ENCODE data around the gene FBXL17.

The FBXL17 gene

DNA sequence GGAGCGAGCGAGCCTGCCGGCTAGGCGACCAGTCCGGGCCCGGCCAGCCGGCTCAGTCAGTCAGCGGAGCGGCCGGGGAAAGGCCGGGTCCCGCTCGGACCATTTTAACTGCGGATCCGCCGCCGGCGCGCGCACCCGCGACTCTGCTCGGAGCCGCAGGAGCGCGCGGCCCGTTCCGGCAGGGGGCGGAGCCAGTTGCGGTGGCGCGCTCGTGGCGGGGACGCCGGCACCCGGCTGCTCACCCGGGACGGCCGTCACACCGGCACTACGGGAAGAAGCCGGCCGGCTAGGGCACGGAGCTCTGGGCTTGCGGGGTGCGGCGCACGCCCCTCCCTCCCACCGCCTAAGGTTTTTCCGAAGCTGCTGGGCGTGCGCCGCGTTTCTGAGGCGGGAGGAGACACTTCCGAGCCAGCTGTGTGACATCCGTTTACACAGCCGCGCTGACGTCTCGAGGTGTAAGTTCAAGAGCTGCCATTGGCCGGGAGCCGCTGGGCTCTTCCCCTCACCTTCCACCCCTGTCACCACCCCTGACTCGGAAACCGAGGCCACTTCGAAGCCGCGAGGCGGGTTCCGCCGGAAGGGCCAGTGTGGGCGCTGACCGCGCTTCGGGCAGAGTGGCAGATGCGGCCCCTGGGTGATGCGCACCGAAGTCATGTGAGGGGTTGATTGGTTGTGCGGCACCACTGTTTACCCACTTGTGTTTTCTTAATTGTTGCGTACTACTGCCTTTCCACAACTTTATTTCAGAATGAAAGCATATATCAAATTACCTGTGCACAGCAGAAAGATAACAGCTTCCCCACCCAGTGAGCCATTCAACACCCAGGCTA is at the start of gene FBXL17:
Gene FBXL17, minus strand, starts transcription at position 145 of the 830 bp plus-strand sequence.
- H3K4me3 ChIP-seq (ENCODE audit: low read length): peak within 1 kb of the TSS; percentile 93
- no peaks in the 10 kb centered on the region for H4K20me1 ChIP-seq (ENCODE audit: insufficient read depth, low read length)
- H3K36me3 ChIP-seq (replicated peaks; ENCODE audit: low read depth, low read length): no peaks in the 10 kb centered on the region
- TF ChIP-seq, protein P1, sequence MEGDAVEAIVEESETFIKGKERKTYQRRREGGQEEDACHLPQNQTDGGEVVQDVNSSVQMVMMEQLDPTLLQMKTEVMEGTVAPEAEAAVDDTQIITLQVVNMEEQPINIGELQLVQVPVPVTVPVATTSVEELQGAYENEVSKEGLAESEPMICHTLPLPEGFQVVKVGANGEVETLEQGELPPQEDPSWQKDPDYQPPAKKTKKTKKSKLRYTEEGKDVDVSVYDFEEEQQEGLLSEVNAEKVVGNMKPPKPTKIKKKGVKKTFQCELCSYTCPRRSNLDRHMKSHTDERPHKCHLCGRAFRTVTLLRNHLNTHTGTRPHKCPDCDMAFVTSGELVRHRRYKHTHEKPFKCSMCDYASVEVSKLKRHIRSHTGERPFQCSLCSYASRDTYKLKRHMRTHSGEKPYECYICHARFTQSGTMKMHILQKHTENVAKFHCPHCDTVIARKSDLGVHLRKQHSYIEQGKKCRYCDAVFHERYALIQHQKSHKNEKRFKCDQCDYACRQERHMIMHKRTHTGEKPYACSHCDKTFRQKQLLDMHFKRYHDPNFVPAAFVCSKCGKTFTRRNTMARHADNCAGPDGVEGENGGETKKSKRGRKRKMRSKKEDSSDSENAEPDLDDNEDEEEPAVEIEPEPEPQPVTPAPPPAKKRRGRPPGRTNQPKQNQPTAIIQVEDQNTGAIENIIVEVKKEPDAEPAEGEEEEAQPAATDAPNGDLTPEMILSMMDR (IDR thresholded peaks at IDR 0.05; ENCODE audit: low read depth, low read length): no peak
- TF ChIP-seq EZH2phosphoT487 (IDR thresholded peaks at IDR 0.05; ENCODE audit: low read depth): no peak
- H3K4me2 ChIP-seq (ENCODE audit: low read length): peak within 1 kb of the TSS; percentile 95
- peak within 1 kb of the TSS; percentile 90 for H3K9ac ChIP-seq (ENCODE audit: low read length)
- no peaks in the 10 kb centered on the region for H3K9me3 ChIP-seq (ENCODE audit: insufficient read depth, low read length)
- peak within 1 kb of the TSS; percentile 88 for H3K27ac ChIP-seq (ENCODE audit: low read length)
- no peaks in the 10 kb centered on the region for H3K27me3 ChIP-seq (ENCODE audit: low read depth, low read length)
- H3K79me2 ChIP-seq (ENCODE audit: low read length): peaks cover 27% of the 10 kb centered on the region
- H2AFZ ChIP-seq (ENCODE audit: low read depth, low read length): peak within 1 kb of the TSS; percentile 60
- peaks cover 43% of the 10 kb centered on the region for H3K4me1 ChIP-seq (ENCODE audit: low read length)

DNA sequence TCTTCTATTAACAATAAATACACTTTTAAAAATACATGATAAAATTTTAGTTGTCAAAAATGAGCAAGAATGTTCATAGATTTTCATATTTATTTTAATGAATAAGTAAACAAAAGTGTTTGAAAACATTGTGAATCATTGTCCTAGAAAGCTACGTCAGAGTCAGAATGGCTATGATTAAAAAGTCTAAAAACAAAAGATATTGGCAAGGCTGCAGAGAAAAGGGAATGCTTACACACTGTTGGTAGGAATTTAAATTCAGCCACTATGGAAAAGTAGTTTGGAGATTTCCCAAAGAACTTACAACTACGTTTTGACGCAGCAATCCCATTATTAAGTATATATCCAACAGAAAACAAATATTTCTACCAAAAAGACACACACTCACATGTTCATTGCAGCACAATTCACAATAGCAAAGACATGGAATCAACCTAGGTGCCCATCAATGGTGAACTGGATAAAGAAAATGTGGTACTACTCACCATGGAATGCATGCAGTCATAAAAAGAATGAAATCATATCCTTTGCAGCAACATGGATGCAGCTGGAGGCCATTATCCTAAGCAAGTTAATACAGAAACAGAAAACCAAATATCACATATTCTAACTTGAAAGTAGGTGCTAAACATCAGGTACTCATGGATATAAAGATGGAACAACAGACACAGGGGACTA is 49.2 kb upstream of the FBXL17 start:
- peaks cover 12% of the 10 kb centered on the region for H3K4me1 ChIP-seq (ENCODE audit: low read length)
- no peak overlapping the region for H3K27ac ChIP-seq (ENCODE audit: low read length)
- H3K4me3 ChIP-seq (ENCODE audit: low read length): no peak overlapping the region
- no peak overlapping the region for H3K4me2 ChIP-seq (ENCODE audit: low read length)
- H3K9ac ChIP-seq (ENCODE audit: low read length): no peak overlapping the region
- no peaks in the 10 kb centered on the region for H3K27me3 ChIP-seq (ENCODE audit: low read depth, low read length)
- H4K20me1 ChIP-seq (ENCODE audit: insufficient read depth, low read length): no peaks in the 10 kb centered on the region
- no peaks in the 10 kb centered on the region for H3K79me2 ChIP-seq (ENCODE audit: low read length)
- no peaks in the 10 kb centered on the region for H3K36me3 ChIP-seq (replicated peaks; ENCODE audit: low read depth, low read length)
- TF ChIP-seq, protein P1 (IDR thresholded peaks at IDR 0.05; ENCODE audit: low read depth, low read length): no peak
- no peak for TF ChIP-seq EZH2phosphoT487 (IDR thresholded peaks at IDR 0.05; ENCODE audit: low read depth)
- no peak overlapping the region for H2AFZ ChIP-seq (ENCODE audit: low read depth, low read length)
- H3K9me3 ChIP-seq (ENCODE audit: insufficient read depth, low read length): no peaks in the 10 kb centered on the region

DNA sequence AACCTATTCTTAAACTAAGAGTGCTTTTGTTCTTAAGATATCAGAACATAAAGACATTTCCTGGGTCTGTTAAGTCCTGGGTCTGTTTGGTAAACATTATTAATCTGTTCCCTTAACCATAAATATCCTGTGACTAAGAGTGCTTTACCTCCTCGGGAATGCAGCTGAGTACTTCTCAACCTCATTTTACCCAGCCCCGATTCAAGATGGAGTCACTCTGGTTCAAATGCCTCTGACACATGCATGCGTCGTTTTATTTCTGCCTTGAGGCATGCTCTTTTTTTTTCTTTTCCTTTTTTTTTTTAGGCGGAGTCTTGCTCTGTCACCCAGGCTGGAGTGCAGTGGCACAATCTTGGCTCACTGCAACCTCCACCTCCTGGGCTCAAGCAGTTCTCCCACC is 39.8 kb upstream of the FBXL17 start:
- Histone ChIP-seq H3K27ac (ENCODE audit: low read length) (no peak overlapping the region), H3K36me3 (replicated peaks; ENCODE audit: low read depth, low read length) (no peaks in the 10 kb centered on the region), H2AFZ (ENCODE audit: low read depth, low read length) (no peak overlapping the region), H3K79me2 (ENCODE audit: low read length) (no peaks in the 10 kb centered on the region), H3K4me2 (ENCODE audit: low read length) (no peak overlapping the region), H4K20me1 (ENCODE audit: insufficient read depth, low read length) (no peaks in the 10 kb centered on the region), H3K9ac (ENCODE audit: low read length) (no peak overlapping the region), H3K4me3 (ENCODE audit: low read length) (no peak overlapping the region), H3K9me3 (ENCODE audit: insufficient read depth, low read length) (no peaks in the 10 kb centered on the region), H3K4me1 (ENCODE audit: low read length) (no peaks in the 10 kb centered on the region), H3K27me3 (ENCODE audit: low read depth, low read length) (no peaks in the 10 kb centered on the region)
- TF ChIP-seq EZH2phosphoT487 (IDR thresholded peaks at IDR 0.05; ENCODE audit: low read depth): no peak
- TF ChIP-seq, protein P1 (IDR thresholded peaks at IDR 0.05; ENCODE audit: low read depth, low read length): no peak

DNA sequence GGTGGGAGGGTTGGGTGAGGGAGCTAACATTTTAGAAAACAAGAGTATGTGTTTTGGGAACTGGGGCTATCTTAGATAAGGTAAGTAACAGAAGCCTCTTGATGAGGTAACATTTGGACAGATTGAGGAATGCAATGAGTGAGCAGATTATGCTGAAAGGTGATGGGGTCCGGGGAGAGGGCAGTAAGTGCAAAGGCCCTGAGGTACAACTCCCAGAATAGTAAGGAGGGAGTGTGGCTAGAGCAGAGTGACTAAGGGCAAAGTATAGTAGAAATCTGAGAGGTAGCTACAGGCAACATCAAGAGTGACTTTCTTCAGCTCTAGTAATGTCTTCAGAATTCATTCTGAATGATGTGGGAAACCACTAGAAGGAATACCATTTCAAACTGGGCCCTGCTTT is 38.9 kb upstream of the FBXL17 start:
- TF ChIP-seq, protein P1 (IDR thresholded peaks at IDR 0.05; ENCODE audit: low read depth, low read length): no peak
- no peak for TF ChIP-seq EZH2phosphoT487 (IDR thresholded peaks at IDR 0.05; ENCODE audit: low read depth)
- Histone ChIP-seq H4K20me1 (ENCODE audit: insufficient read depth, low read length) (no peaks in the 10 kb centered on the region), H3K27ac (ENCODE audit: low read length) (no peak overlapping the region), H3K4me1 (ENCODE audit: low read length) (no peaks in the 10 kb centered on the region), H3K9ac (ENCODE audit: low read length) (no peak overlapping the region), H3K9me3 (ENCODE audit: insufficient read depth, low read length) (no peaks in the 10 kb centered on the region), H3K4me3 (ENCODE audit: low read length) (no peak overlapping the region), H3K4me2 (ENCODE audit: low read length) (no peak overlapping the region), H3K79me2 (ENCODE audit: low read length) (no peaks in the 10 kb centered on the region), H3K27me3 (ENCODE audit: low read depth, low read length) (no peaks in the 10 kb centered on the region), H3K36me3 (replicated peaks; ENCODE audit: low read depth, low read length) (no peaks in the 10 kb centered on the region), H2AFZ (ENCODE audit: low read depth, low read length) (no peak overlapping the region)

All from OCI-LY3 (cell line).